Measurements from ENCODE around the gene SPATA20.
A peak's percentile ranks its signal among the peaks of the same experiment; 100 is the strongest.

SPATA20 gene

DNA sequence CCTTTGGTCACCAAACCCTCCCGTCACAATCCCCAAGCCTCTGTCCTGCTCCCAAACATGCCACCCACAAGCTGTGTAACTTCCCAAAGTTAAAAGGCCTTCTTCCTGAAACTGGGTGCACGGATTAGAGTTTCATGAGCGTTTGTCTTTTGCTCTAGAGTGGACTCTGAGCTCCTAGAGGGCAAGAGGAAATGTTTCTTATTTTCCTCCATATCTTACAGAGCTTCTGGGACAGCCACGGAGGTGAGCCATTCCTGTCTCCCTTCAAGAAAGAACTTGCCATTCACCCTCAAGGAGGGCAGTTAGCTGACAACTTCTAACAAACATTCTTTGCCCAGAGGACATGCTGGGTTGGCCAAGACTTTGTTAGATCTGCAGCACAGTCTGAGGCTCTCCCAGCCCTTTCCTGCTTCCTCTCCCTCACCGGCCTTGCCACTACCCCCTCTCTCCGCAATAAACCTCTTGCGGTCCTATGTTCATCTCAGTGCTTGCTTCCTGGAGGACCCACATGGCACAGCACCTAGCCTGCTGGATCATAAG lies 41.3 kb upstream of the SPATA20 start:
- H3K79me2 ChIP-seq (ENCODE audit: insufficient read depth, low read length) = no peaks in the 10 kb centered on the region
- no peaks in the 10 kb centered on the region for H3K9me3 ChIP-seq (ENCODE audit: insufficient read depth, low read length, severe bottlenecking)
- H3K27me3 ChIP-seq (ENCODE audit: insufficient read depth, low read length, poor library complexity) = peaks cover 10% of the 10 kb centered on the region
- H4K20me1 ChIP-seq (ENCODE audit: insufficient read depth, low read length) = no peaks in the 10 kb centered on the region
- no peak overlapping the region for H3K9ac ChIP-seq (ENCODE audit: low read depth, low read length)
- no peak overlapping the region for H3K4me3 ChIP-seq (ENCODE audit: low read depth in 1 of 2, low read length in 2 of 2)
- no peak for ATAC-seq (ENCODE audit: insufficient read depth, low read depth)
- H3K27ac ChIP-seq (ENCODE audit: low read length) = no peak overlapping the region
- peaks cover 33% of the 10 kb centered on the region for H3K4me1 ChIP-seq (ENCODE audit: insufficient read depth, low read length)
- H2AFZ ChIP-seq (ENCODE audit: low read depth, low read length) = no peak overlapping the region
- H3K4me2 ChIP-seq (ENCODE audit: insufficient read depth, low read length) = no peak overlapping the region
- DNase-seq = no peak
- TF ChIP-seq, protein P1, sequence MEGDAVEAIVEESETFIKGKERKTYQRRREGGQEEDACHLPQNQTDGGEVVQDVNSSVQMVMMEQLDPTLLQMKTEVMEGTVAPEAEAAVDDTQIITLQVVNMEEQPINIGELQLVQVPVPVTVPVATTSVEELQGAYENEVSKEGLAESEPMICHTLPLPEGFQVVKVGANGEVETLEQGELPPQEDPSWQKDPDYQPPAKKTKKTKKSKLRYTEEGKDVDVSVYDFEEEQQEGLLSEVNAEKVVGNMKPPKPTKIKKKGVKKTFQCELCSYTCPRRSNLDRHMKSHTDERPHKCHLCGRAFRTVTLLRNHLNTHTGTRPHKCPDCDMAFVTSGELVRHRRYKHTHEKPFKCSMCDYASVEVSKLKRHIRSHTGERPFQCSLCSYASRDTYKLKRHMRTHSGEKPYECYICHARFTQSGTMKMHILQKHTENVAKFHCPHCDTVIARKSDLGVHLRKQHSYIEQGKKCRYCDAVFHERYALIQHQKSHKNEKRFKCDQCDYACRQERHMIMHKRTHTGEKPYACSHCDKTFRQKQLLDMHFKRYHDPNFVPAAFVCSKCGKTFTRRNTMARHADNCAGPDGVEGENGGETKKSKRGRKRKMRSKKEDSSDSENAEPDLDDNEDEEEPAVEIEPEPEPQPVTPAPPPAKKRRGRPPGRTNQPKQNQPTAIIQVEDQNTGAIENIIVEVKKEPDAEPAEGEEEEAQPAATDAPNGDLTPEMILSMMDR (IDR thresholded peaks at IDR 0.05; ENCODE audit: borderline replicate concordance, extremely low read depth, low read length, poor library complexity, severe bottlenecking) = no peak
- no peak for TF ChIP-seq EZH2 (IDR thresholded peaks at IDR 0.05; ENCODE audit: borderline replicate concordance, low read depth, low read length, severe bottlenecking)
- H3K36me3 ChIP-seq (ENCODE audit: insufficient read depth, low read length) = no peaks in the 10 kb centered on the region

DNA sequence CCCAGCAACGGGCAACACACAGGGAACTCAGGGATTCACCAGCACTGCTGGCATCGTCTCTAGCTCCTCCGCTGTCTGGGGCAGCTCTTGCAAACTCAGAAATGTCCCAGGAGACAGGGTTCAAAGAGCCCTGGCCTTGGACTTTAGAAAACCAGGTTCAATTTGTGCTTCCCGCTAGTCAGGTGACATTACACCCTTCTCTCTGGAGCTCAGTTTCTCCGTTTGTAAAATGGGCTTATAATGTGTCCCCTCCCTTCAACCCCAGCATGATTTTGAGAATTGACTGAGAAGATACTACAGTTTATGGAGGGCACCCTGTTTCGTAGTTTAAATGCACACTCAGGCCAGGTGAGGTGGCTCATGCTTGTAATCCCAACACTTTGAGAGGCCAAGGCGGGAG lies 40.7 kb upstream of the SPATA20 start:
- H2AFZ ChIP-seq (ENCODE audit: low read depth, low read length) = no peak overlapping the region
- peaks cover 33% of the 10 kb centered on the region for H3K4me1 ChIP-seq (ENCODE audit: insufficient read depth, low read length)
- no peak overlapping the region for H3K27ac ChIP-seq (ENCODE audit: low read length)
- no peak for ATAC-seq (ENCODE audit: insufficient read depth, low read depth)
- no peaks in the 10 kb centered on the region for H3K79me2 ChIP-seq (ENCODE audit: insufficient read depth, low read length)
- peaks cover 10% of the 10 kb centered on the region for H3K27me3 ChIP-seq (ENCODE audit: insufficient read depth, low read length, poor library complexity)
- no peaks in the 10 kb centered on the region for H4K20me1 ChIP-seq (ENCODE audit: insufficient read depth, low read length)
- H3K9ac ChIP-seq (ENCODE audit: low read depth, low read length) = no peak overlapping the region
- DNase-seq = no peak
- H3K9me3 ChIP-seq (ENCODE audit: insufficient read depth, low read length, severe bottlenecking) = no peaks in the 10 kb centered on the region
- TF ChIP-seq EZH2 (IDR thresholded peaks at IDR 0.05; ENCODE audit: borderline replicate concordance, low read depth, low read length, severe bottlenecking) = no peak
- TF ChIP-seq, protein P1 (IDR thresholded peaks at IDR 0.05; ENCODE audit: borderline replicate concordance, extremely low read depth, low read length, poor library complexity, severe bottlenecking) = no peak
- no peaks in the 10 kb centered on the region for H3K36me3 ChIP-seq (ENCODE audit: insufficient read depth, low read length)
- no peak overlapping the region for H3K4me2 ChIP-seq (ENCODE audit: insufficient read depth, low read length)
- H3K4me3 ChIP-seq (ENCODE audit: low read depth in 1 of 2, low read length in 2 of 2) = no peak overlapping the region

DNA sequence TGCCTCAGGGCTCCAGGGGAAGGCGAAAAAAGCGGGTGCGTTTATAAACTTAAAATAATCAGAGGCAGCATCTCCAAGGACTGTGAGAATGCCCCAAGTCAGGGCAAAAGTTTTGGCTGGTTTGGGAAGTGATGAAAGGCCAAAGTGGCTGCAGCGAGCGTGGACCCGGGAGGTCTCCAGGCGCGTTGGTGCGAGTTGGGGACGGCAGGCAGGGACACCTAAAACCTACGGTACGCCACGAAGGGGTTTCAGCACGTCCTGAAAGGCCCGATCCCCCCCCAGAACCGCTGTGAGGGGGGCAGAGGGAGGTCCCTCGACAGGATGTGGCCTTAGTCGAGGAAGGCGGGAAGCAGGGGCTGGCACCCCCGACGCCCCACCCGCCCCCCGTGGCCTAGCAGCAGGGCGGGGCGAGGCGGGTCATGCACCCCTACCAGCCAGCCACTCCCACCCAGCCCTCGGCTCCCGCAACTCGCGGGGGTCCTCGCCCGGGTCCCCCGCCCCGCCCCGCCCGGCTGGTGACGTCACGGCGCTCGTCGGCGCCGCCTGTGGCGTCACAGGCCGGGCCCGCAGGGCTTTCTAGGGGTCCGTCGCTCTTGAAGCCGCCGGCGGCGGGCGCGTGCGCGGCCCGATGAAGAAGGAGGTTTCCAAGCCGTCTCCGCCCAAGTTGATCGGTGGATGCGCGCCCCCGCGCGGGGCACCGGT lies 39.0 kb upstream of the SPATA20 start, which contains the start of gene MYCBPAP:
Gene MYCBPAP, plus strand, starts transcription at position 569 of the 702 bp plus-strand sequence. CDS start 236 bp downstream, outside the sequence.
- DNase-seq (peak; percentile 78), ATAC-seq (ENCODE audit: insufficient read depth, low read depth) (peak; percentile 71)
- H3K4me1 ChIP-seq (ENCODE audit: insufficient read depth, low read length) = peaks cover 33% of the 10 kb centered on the region
- peak within 1 kb of the TSS; percentile 42 to 79 for H3K4me3 ChIP-seq (ENCODE audit: low read depth in 1 of 2, low read length in 2 of 2)
- H3K9ac ChIP-seq (ENCODE audit: low read depth, low read length) = peak within 1 kb of the TSS; percentile 72
- H3K27me3 ChIP-seq (ENCODE audit: insufficient read depth, low read length, poor library complexity) = peaks cover 10% of the 10 kb centered on the region
- H3K9me3 ChIP-seq (ENCODE audit: insufficient read depth, low read length, severe bottlenecking) = no peaks in the 10 kb centered on the region
- peak within 1 kb of the TSS; percentile 69 for H3K27ac ChIP-seq (ENCODE audit: low read length)
- peak within 1 kb of the TSS; percentile 71 for H3K4me2 ChIP-seq (ENCODE audit: insufficient read depth, low read length)
- no peaks in the 10 kb centered on the region for H3K36me3 ChIP-seq (ENCODE audit: insufficient read depth, low read length)
- H2AFZ ChIP-seq (ENCODE audit: low read depth, low read length) = peak within 1 kb of the TSS; percentile 73
- TF ChIP-seq EZH2 (IDR thresholded peaks at IDR 0.05; ENCODE audit: borderline replicate concordance, low read depth, low read length, severe bottlenecking) = no peak
- TF ChIP-seq, protein P1 (IDR thresholded peaks at IDR 0.05; ENCODE audit: borderline replicate concordance, extremely low read depth, low read length, poor library complexity, severe bottlenecking) = no peak
- H4K20me1 ChIP-seq (ENCODE audit: insufficient read depth, low read length) = no peaks in the 10 kb centered on the region
- no peaks in the 10 kb centered on the region for H3K79me2 ChIP-seq (ENCODE audit: insufficient read depth, low read length)
